GM18873 (cell line): ENCODE results near the gene MYH11.

ENCODE experiments used
- ATAC-seq: cut with Tn5 transposase; IDR thresholded peaks from one replicate; pipeline ENCODE4 v1.9.1; 2021; ENCODE audit warnings: mild to moderate bottlenecking, moderate library complexity, moderate number of reproducible peaks; ENCODE audit not compliant: unreplicated experiment, low FRiP score

Gene MYH11

GRCh38 chr16:15780805-15781204, 76.0 kb downstream of the MYH11 start:
- ATAC-seq: no peak

- ATAC-seq: no peak
Measured at GRCh38 chr16:15779664-15780351, 77.0 kb downstream of the MYH11 start.

- ATAC-seq: no peak
Measured at GRCh38 chr16:15778999-15779614, 77.7 kb downstream of the MYH11 start.

DNA sequence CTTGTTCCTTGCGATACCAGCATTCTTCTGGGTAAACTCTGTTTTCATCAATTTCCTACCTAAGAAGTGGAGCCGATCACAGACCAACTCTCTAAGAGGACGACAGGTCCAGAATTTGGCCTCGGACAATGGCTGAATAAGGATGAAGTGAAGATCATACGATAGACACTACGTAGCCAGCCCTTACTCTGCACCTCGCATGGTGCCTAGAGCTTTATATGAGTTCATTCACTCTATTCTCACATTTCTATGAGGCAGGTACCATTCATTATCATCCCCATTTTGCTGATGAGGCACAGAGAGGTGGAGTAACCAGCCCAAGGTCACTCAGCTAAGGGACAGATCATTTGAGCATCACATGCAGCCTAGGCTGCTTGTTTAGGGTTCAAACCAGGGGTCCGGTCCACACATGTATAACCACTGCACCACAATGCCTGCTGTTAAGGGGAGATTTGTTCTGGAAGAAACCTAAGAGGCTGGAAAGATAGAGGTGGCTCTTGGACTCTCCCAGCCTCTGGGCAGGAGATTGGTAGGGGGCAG, 78.6 kb downstream of the MYH11 start:
- no peak for ATAC-seq

DNA sequence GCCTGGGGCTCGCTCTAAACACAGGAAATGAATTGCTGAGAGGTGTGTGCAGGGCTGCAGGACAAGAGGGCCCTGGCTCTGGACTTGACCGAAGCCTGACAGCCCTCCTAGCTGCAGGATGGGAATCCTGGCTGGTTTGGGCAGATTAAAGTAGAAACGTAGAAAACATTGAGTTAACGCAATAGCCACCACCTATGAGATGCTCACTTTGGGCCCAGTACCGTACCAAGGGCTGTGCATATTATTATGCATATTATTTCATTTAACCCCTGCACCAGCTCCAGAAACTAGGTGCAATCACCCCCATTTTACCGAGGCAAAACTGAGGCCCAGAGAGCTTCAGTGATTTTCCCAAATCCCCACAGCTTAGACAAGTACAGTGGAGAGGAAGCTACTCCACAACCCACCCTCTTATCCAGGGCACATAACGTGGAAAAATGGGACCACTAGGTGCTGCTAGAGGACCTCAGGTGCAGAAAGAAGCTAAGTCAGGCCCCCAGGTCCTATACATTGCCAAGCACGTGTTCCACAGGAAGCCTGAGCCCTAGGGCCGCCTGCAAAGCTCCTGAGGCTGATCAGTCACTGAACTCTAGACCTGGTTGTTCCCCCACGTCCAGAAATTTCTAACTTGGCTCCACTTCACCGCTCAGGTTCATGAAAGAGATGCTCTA, 79.2 kb downstream of the MYH11 start:
- ATAC-seq: no peak

- ATAC-seq: no peak
Measured at GRCh38 chr16:15776572-15776971, 80.3 kb downstream of the MYH11 start.

DNA sequence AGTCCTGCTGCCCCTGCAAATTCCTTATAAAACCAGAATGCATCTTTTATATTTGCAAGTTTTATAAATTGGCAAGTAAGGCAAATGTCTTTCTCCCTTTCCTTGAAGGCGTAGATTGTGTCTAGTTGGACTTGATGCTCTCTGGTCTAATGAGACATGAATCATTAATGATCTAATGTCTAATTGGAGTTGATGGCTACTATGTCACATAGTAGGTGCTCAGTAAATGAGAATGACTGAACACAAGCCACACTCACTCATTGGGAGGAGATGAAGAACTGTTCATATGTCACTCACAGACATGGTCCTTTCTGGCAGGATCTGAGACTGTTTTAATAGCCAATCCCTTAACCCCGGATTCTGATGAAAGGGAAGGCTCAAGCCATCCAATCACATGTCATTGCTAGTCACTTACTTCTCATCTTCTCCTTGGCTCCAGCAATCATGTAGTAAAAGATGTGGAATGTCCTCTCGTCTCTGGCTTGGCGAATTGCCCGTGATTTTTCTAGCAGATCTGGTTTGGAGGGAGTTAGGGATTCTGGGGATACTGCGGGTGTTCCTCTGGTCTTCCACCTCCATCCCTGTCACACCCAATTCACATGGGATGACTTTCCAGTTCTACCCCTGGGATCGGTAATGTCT, 81.0 kb downstream of the MYH11 start:
- no peak for ATAC-seq

- no peak for ATAC-seq
Measured at GRCh38 chr16:15775209-15775608, 81.6 kb downstream of the MYH11 start.

DNA sequence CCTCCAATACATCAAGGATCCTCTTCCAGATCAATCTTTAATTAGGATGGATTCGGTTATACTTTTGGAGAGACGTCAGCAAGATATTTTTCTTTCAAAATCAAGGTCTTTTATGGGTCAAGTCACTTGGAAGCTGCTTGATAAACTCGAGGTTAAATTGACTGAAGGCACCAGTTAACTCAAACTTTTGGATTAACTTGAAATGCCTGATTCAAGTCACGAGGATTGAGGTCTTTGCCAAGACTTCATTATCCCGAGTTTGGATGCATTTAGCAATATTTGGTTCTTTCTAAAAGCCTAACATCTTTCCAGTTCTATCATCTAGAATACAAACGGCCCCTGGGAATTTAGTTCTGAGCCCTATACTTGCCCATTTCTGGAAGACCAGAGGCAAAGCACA, 82.9 kb downstream of the MYH11 start:
- ATAC-seq: no peak

DNA sequence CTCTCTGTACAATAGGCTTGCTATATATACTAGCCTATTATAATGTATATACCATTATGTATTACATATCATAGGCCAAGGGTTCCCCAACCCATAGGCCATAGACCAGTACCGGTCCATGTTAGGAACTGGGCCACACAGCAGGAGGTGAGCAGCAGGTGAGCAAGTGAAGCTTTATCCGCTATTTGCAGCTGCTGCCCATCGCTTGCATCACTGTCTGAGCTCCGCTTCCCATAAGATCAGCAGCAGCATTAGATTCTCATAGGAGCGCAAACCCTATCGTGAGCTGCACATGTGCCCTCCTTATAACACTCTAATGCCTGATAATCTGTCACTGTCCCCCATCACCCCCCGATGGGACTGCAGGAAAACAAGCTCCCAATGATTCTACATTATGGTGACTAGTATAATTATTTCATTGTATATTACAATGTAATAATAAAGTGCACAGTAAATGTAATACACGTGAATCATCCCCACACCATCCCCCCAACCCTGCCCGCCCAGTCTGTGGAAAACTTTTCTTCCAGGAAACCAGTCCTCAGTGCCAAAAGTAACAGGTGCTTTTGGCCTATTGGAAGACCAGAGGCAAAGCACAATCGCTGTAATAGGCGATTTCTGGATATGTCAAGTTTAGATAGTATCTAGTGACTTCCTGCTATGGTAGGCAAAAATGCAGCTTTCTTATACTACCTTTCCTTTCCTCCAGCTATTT, 84.1 kb downstream of the MYH11 start:
- ATAC-seq: no peak

DNA sequence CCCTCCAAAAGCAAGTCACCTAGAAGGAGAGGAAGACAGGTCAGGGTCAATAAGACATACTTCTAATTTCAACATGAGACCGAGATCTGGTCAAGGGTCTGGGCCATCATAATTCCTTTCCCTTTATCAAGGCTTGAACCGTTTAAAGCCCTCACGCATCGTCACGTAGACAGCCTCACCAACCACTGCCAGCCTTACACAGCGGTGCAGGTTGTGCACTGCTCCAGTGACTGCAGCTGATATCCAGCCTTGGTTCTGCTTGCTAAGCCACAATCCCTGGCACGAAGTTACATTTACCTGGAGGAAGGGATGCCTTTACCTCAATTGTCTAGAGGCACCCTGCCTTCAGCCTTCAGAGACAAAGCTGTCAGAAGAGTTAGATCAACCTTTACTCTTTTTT, 85.1 kb downstream of the MYH11 start:
- ATAC-seq: no peak

GRCh38 chr16:15770512-15770911, 86.3 kb downstream of the MYH11 start:
- no peak for ATAC-seq

DNA sequence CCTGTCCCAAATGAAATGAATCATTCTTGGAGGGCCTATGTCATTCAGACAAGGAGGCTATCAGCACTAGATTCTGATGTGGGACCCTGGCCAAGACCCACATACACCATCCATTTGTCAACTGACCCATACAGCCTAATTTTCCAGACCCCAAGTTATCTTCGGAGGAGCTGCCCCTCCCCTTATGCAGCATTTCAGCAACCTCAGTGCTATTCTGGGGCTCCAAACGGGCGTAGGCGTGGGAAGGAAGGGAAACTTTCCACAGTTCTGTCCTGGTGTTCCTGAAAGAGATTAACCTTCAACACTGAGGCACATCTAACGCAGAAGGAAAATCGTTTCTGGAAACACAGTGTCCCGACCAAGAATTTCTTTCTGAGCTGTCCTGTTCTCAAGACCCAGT, 86.7 kb downstream of the MYH11 start:
- ATAC-seq: no peak

DNA sequence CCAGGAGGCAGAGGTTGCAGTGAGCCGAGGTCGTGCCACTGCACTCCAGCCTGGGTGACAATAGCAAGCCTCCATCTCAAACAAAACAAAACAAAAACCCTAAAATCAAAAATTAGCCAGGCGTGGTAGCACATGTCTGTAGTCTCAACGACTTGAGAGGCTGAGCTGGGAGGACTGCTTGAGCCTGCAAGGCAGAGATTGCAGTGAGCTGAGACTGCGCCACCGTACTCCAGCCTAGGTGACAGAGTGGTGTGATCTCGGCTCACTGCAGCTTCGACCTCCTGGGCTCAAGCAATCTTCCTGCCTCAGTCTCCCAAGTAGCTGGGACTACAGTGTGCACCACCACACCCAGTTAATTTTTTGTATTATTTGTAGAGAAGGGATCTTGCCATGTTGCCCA, 87.6 kb downstream of the MYH11 start:
- ATAC-seq: no peak

- no peak for ATAC-seq
Measured at GRCh38 chr16:15768201-15768600, 88.6 kb downstream of the MYH11 start.

- ATAC-seq: no peak
Measured at GRCh38 chr16:15766918-15767317, 89.9 kb downstream of the MYH11 start.

- peak; percentile 56 for ATAC-seq
Measured at GRCh38 chr16:15765880-15766279, 90.9 kb downstream of the MYH11 start.

DNA sequence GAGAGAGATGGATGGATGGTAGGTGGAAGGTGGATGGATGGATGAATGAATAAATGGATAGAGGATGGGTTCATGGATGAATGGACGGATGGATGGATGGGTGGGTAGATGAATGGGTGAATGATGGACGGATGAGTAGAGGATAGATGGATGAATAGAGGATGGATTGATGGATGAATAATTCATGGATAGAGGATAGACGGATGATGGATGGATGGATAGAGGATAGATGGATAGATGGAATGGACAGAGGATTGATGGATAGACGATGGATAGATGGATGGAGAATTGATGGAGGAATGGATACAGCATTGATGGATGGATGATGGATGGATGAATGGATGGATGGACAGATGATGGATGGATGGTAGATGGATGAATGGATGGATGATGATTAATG, 91.7 kb downstream of the MYH11 start:
- no peak for ATAC-seq

DNA sequence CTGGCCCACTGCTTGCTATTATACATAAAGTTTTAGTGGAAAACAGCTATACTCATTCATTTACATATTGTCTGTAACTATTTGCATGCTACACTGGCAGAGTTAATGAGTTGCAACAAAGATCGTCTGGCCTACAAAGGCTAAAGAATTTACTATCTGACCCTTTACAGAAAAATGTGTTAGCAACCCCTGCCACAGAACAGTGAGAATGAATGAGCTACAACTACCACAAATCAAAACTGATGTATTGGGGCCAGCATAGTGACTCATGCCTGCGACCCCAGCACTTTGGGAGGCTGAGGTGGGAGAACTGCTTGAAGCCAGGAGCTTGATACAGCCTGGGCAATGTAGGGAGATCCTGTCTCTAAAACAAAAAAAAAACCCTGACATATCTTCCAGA, 92.7 kb downstream of the MYH11 start:
- no peak for ATAC-seq

DNA sequence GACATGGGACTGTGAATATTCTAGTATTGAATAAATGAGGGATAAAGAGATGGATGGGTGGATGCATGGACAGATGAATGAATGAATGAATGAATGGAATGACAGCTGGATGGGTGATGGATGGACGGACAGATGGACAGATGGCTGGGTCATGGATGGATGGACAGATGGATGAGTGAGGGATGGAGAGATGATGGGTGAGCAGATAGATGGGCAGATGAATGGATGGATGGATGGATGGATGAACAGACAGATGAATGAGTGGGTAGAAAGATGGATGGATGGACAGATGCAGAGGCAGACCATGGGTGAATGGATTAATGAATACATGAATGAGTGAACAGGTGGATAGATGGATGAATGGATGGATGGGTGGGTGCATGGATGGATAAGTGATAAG, 96.7 kb downstream of the MYH11 start:
- no peak for ATAC-seq

DNA sequence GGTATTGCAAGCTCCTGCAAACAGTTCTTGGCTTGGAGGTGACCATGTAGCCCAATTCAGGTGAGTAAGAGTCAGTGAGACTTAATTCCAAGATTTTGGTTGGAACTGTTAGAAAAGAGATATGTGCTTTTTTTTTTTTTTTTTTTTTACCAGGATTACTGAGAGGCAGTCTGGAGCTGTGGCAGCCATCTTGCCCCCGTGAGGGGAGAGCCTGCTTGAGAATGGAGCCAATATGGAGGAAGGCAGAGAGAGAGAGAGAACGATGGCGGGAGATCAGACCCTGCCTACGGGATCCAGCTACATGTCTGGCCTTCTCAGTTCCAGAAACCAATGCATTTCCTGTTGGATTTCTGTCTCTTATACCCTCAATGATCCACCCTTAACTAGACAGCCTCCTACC, 97.8 kb downstream of the MYH11 start:
- no peak for ATAC-seq
